Stimulated activated CD4-positive, alpha-beta T cell treated with anti-CD3 and anti-CD28 coated beads, Interleukin-4, amount 100 ng/mL, for 1 hour (primary cell): Measurements from ENCODE around the gene GGCT.

Source experiments
- DNase-seq: peaks from one replicate; pipeline ENCODE4 v3.0.0-alpha.2; 2020

Gene GGCT

GRCh38 chr7:30459591-30460245, 44.9 kb downstream of the GGCT start:
- no peak for DNase-seq

DNA sequence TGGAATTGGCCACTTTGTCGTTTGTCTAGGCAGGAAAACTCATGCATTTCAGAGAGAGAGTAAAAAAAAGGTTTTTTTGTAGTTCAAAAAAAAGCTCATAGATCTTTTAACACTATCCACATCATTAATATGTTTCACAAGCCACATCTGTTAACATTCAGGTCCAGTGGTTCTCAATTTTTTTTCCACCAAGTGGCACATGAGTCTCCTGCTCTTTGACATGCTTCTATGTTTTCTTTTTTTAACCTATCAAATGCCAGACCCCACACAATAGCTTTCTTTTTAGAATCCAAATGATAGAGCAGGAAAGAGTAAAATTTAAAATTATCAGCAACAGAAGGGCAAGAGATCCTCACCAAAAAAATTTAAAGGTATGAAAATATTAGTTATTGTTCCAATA, 46.3 kb downstream of the GGCT start:
- DNase-seq: no peak

DNA sequence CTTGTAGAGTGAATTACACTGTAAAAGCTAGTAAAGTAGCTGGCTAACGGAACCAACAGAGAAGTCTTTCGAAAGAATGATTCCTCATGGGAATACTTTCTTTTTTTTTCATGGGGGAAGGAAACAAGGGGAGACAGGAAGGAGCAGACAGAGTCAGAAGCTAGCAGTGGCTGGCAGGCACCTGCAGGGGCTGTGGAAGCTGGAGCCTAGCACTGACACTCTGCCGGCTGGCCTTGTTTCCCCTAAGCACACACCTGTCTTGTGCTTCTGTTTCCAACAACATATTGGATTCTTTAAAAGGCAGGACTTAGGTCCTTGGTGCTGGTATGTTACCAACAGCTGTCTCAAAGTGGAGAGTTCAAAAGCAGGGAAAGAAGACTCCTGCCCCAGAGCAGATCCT, 50.7 kb downstream of the GGCT start:
- no peak for DNase-seq

- no peak for DNase-seq
These were observed 51.6 kb downstream of the GGCT start for GRCh38 chr7:30453016-30453415.

- no peak for DNase-seq
These were observed 52.2 kb downstream of the GGCT start for GRCh38 chr7:30452280-30452930.

DNA sequence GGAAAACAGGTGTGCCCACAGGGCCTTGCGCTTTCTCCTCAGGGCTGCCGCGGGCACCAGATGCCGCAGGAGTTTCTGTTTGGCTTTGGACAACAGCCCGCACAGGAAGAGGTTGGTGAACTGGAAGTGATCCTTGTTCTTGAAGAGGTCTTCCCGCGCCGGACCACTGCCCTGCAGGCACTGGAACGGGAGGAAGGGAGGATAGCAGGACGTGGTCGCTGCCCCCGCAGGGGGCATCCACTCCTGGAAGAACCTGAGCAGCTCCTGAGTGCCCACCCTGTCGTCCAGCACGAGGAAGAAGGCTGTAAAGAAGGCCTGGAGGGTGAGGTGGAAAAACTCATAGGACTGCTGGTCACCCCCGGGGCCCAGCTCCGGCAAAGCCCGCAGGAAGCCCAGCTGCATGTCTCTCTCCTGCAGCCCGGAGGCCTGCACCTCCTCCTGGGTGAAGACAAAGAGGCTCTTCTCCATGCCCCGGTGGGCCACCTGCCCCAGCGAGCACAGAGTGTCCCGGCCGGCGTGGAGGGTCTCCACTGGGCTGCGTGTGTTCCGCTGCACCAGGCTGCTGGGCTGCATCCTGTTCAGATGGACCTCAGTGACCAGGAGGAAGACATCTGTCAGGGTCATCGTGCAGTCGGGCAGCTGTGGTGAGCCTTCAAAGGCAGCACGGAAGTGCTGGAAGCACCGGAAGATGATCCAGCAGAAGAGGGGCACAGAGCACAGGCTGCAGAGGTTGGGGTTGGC, 52.9 kb downstream of the GGCT start:
- no peak for DNase-seq

DNA sequence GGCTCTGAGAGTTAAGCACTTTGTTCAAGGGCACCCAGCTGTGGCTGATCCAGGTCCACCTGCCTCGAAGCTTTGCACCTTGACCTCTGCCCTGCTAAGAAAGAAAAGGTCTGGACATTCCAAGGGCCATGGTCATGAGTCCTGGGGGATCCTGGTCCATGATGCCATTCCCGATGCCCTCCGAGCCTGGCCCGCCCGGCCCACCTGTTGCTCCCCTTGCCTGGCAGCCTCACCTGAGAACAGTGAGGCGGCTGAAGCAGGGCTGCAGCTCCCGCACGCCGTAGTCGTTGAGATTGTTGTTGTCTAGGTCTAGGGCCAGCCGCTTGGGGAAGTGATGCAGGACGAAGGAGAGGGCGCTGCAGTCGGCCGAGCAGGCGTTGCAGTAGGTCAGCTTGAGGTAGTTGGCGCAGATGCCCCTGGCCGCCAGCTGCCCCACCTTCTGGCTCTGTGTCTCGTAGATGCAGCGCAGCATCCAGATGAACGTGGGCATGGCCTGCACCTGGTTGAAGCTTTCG, 53.6 kb downstream of the GGCT start:
- DNase-seq: no peak

DNA sequence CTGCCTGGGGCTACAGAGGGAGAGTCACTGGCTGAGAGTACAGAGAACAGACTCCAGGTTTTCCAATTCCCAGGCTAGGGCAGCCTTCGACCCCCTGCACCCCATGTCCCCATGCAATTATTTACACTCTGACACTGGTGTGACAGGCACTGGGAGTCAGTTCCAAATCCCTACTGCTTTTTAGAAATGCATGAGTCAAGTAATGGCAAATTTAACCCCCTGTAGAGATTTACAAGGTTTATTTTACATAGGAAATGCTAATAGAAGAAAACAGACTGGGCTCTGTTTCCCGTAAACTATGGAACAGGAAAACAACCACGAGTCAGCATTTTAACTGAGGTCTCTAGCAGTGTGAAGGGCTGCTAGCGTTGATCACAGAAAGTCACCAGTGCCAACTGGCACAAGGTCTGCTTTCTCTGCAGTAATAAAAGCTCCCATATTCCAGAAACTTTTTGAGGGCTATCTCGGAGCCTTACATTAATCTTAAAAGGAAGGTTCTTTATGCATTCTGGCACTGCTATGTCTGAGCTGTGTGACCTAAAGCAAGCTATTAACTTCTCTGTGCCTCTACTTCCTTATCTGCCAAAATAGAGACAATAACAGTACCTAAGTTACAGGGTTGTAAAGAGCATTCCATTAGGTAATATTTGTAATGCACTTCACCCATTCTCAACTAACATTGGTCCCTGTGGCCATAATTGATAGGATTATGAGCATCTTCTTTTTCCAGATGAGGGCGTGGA, 54.2 kb downstream of the GGCT start:
- no peak for DNase-seq

GRCh38 chr7:30448461-30449189, 56.0 kb downstream of the GGCT start:
- no peak for DNase-seq

GRCh38 chr7:30447466-30447865, 57.2 kb downstream of the GGCT start:
- DNase-seq: no peak
